HepG2 (cell line): ENCODE results near the gene ELOVL7. TPM values are rescaled to one million over a fixed set of nuclear protein-coding genes. Genes with fewer than 3 reads are reported as not detected.
A peak's percentile ranks its signal among the peaks of the same experiment; 100 is the strongest.

Source experiments
- ARID3A ChIP-seq: IDR thresholded peaks from 2 replicates; pipeline ENCODE4 v1.6.1; 2012; ENCODE audit warnings: low read depth, low read length, improper control_type of control experiment
- GTF2F1 ChIP-seq: fragments of 150-350 bp; IDR thresholded peaks from 2 replicates; pipeline ENCODE4 v1.6.1; 2014; ENCODE audit warnings: low read length
- HCFC1 ChIP-seq: fragments of 150-350 bp; IDR thresholded peaks from 2 replicates; pipeline ENCODE4 v1.6.1; 2014; ENCODE audit warnings: low read depth, low read length
- HNF4A ChIP-seq: sonication (generic); formaldehyde crosslinking; IDR thresholded peaks from 2 replicates; pipeline ENCODE4 v1.4.0; 2020; ENCODE audit warnings: missing genetic modification reagents
- IRF1 ChIP-seq: sonication (generic); formaldehyde crosslinking; IDR thresholded peaks from 2 replicates; pipeline ENCODE4 v1.4.0; 2020; ENCODE audit warnings: low read depth, mild to moderate bottlenecking, missing genetic modification reagents
- KDM5A ChIP-seq: fragments of 200-600 bp; sonication (generic); IDR thresholded peaks from 2 replicates; pipeline ENCODE4 v1.7.0; 2018; ENCODE audit warnings: antibody characterized with exemption, mild to moderate bottlenecking, low read length, borderline replicate concordance
- KLF6 ChIP-seq: IDR thresholded peaks from 2 replicates; pipeline ENCODE4 v1.8.0; 2016; ENCODE audit warnings: missing biosample characterization, missing genetic modification reagents
- MAFF ChIP-seq: IDR thresholded peaks from 2 replicates; pipeline ENCODE4 v1.6.1; 2011; ENCODE audit warnings: low read depth, low read length, improper control_type of control experiment
- MED13 ChIP-seq: sonication (generic); formaldehyde crosslinking; IDR thresholded peaks from 2 replicates; pipeline ENCODE4 v1.5.0; 2020; ENCODE audit warnings: missing genetic modification reagents
- NR2C2 ChIP-seq: sonication (generic); formaldehyde crosslinking; IDR thresholded peaks from 2 replicates; pipeline ENCODE4 v1.4.0; 2020; ENCODE audit warnings: missing genetic modification reagents, mild to moderate bottlenecking, moderate library complexity, borderline replicate concordance
- PRMT3 ChIP-seq: sonication (generic); formaldehyde crosslinking; IDR thresholded peaks from 2 replicates; pipeline ENCODE4 v1.8.1; 2022; ENCODE audit warnings: low read depth, mild to moderate bottlenecking, moderate library complexity, missing genetic modification reagents, borderline replicate concordance
- SOX13 ChIP-seq, 3 experiments: fragments of 450-650 bp in 1 of 3; sonication (generic) in 1 of 3; formaldehyde crosslinking in 1 of 3; IDR thresholded peaks in 2 of 3; conservative IDR thresholded peaks in 1 of 3; 2 replicates each; pipeline versions ENCODE4 v1.5.0 to v1.6.1; 2016 to 2020; ENCODE audit warnings: antibody characterized with exemption in 1 of 3, mild to moderate bottlenecking in 1 of 3, missing compliant biosample characterization in 1 of 3, missing genetic modification reagents in 1 of 3, moderate library complexity in 1 of 3
- THAP8 ChIP-seq: sonication (generic); formaldehyde crosslinking; IDR thresholded peaks from 2 replicates; pipeline ENCODE4 v1.5.1; 2020; ENCODE audit warnings: missing genetic modification reagents, mild to moderate bottlenecking, borderline replicate concordance
- TOE1 ChIP-seq: sonication (generic); formaldehyde crosslinking; IDR thresholded peaks from 2 replicates; pipeline ENCODE4 v1.4.0; 2020; ENCODE audit warnings: mild to moderate bottlenecking, missing genetic modification reagents
- ZBTB14 ChIP-seq: sonication (generic); formaldehyde crosslinking; IDR thresholded peaks from 2 replicates; pipeline ENCODE4 v1.4.0; 2020; ENCODE audit warnings: missing genetic modification reagents
- ZBTB33 ChIP-seq: sonication (generic); formaldehyde crosslinking; IDR thresholded peaks from 2 replicates; pipeline ENCODE4 v1.4.0; 2020; ENCODE audit warnings: missing genetic modification reagents
- ZBTB7A ChIP-seq: sonication (generic); formaldehyde crosslinking; IDR thresholded peaks from 2 replicates; pipeline ENCODE4 v1.8.0; 2022; ENCODE audit warnings: mild to moderate bottlenecking, missing genetic modification reagents
- ZNF10 ChIP-seq: sonication (generic); formaldehyde crosslinking; IDR thresholded peaks from 2 replicates; pipeline ENCODE4 v1.4.0; 2020; ENCODE audit warnings: mild to moderate bottlenecking, low read depth, missing genetic modification reagents, borderline replicate concordance
- ZNF337 ChIP-seq: sonication (generic); formaldehyde crosslinking; IDR thresholded peaks from 2 replicates; pipeline ENCODE4 v1.5.1; 2020; ENCODE audit warnings: missing genetic modification reagents, low read depth, mild to moderate bottlenecking, borderline replicate concordance
- ZNF432 ChIP-seq: sonication (generic); formaldehyde crosslinking; IDR thresholded peaks from 2 replicates; pipeline ENCODE4 v1.5.0; 2020; ENCODE audit warnings: missing genetic modification reagents, mild to moderate bottlenecking, borderline replicate concordance
- ZNF678 ChIP-seq: sonication (generic); formaldehyde crosslinking; IDR thresholded peaks from 2 replicates; pipeline ENCODE4 v1.4.0; 2020; ENCODE audit warnings: mild to moderate bottlenecking, missing genetic modification reagents
- ZSCAN29 ChIP-seq: sonication (generic); formaldehyde crosslinking; conservative IDR thresholded peaks from 2 replicates; pipeline ENCODE4 v1.4.0; 2020; ENCODE audit warnings: mild to moderate bottlenecking, missing genetic modification reagents
- polyA plus RNA-seq, 8 experiments: library from polyadenylated mRNA; depleted of rRNA in 3 of 8; stranded (reverse) in 7 of 8; unstranded in 1 of 8; fragments of >200 nt; fragmentation: Illumina TruSeq in 4 of 8; extraction: Trizol in 4 of 8; gene quantifications; 2 replicates each; pipeline versions ENCODE4 v1.2.1 to v1.2.3, GENCODE V29; 2011 to 2016; ENCODE audit warnings: low read depth in 4 of 8, missing spikeins in 1 of 8, mixed read lengths in 1 of 8; ENCODE audit not compliant: insufficient read depth in 1 of 8
- total RNA-seq, 5 experiments: library from RNA; depleted of rRNA; stranded (reverse); fragments of >200 nt; fragmentation: Illumina TruSeq; extraction: Trizol; gene quantifications; 2 replicates each; pipeline ENCODE4 v1.2.3, GENCODE V29; 2016; ENCODE audit warnings: low read depth in 1 of 5

The ELOVL7 gene
- total and polyA plus RNA-seq, 2 of the 13 experiments (the other 11 are each of a cell fraction or from before 2014, with no cell fraction given): 4.5 to 7.3 TPM

- TF ChIP-seq ZNF10 (CRISPR knock-in tag): no peak
- TF ChIP-seq IRF1 (CRISPR knock-in tag): 0 out of 2 replicates have a peak, but pooled peaks have one; percentile 27
- TF ChIP-seq ZBTB14: peak; percentile 88
- TF ChIP-seq MAFF: no peak
- no peak for TF ChIP-seq KLF6
- no peak for TF ChIP-seq ZNF337
- 0 out of 2 replicates have a peak, but pooled peaks have one; percentile 20 for TF ChIP-seq KDM5A
- no peak for TF ChIP-seq ZNF432 (CRISPR knock-in tag)
- TF ChIP-seq NR2C2 (CRISPR knock-in tag): no peak
- no peak for TF ChIP-seq THAP8 (CRISPR knock-in tag)
- TF ChIP-seq HCFC1: no peak
- no peak for TF ChIP-seq ZSCAN29 (CRISPR knock-in tag)
- TF ChIP-seq SOX13 (IDR thresholded peaks at IDR 0.05): no peak
- no peak for TF ChIP-seq SOX13 (CRISPR knock-in tag; conservative IDR thresholded peaks at IDR 0.05 in 1 of 2, IDR thresholded peaks at IDR 0.05 in 1 of 2)
- TF ChIP-seq TOE1 (CRISPR knock-in tag): no peak
- TF ChIP-seq ZBTB33 (CRISPR knock-in tag): no peak
- TF ChIP-seq HNF4A: no peak
- no peak for TF ChIP-seq ARID3A
- TF ChIP-seq MED13: no peak
- TF ChIP-seq GTF2F1: no peak
- no peak for TF ChIP-seq ZBTB7A (CRISPR knock-in tag)
- no peak for TF ChIP-seq PRMT3
- no peak for TF ChIP-seq ZNF678 (CRISPR knock-in tag)
Measured at GRCh38 chr5:60843936-60844905, at the start of gene ELOVL7 (continued).
